Measurements from ENCODE around the gene SP140L. TPM values are rescaled to one million over a fixed set of nuclear protein-coding genes. Genes with fewer than 3 reads are reported as not detected.
"Not testable (repeated sequence)": the region's sequence is repeated elsewhere in the genome, so short reads cannot be mapped to it uniquely, and the experiment has no call there.

Gene SP140L
- total RNA-seq, 4 donors from 2014 or later = 4.4 to 8.3 (median 6.8) TPM

DNA sequence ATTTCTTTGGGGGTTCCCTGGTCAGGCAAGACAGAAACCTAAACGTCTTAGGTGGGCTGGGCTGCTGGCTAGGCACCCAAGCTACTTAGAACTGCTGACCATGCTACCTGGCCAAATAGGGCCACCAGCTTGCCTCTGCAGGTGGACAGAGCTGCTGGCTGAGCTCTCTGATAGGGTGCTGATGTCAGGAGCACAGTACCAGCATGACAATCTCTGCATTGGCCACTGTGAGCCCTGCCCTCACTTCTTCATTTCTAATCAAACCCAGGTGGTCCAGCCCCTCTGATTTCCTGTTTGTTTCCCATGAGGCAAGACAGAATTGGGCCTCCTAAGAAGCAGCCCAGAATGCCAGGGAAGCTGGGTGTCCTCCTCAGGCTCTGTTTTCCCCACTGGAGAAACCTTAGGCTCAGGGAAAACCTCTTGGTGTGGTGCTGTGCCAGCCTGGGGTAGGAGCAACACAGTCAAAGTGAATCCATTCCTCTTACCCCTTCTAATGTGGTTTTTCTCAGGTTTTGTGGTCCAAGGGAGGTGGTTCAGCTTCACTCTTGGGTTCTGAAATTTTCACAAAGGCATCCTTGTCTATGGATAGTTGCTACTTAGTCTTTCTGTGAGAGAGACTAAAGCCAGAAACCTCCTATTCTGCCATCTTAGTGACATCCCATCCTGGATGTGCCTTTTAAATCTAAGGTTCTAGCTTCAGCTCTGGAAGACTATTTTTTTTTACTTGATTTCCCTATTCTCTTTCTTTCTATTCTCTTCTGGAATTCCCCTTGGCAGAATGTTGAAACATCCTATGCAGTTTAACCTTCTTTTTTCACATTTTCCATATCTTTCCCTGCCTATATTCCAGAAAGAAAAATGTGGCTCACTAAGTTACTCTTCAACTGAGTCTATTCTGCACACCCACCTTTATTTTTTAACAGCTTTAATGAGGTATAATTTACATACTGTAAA, 104.2 kb downstream of the SP140L start:
- Histone ChIP-seq H3K27me3 (no peaks in the 10 kb centered on the region), H3K4me1 (peaks cover 0 to 23% (median 6%) of the 10 kb centered on the region in 4 donors), H3K27ac (replicated peaks in 1 of 4) (no peak overlapping the region), H3K36me3 (peaks cover 0 to 32% (median 10%) of the 10 kb centered on the region in 4 donors), H3K9me3 (peaks cover 0 to 16% (median 8%) of the 10 kb centered on the region in 4 donors), H3K4me3 (no peak overlapping the region)
- TF ChIP-seq, protein P1, sequence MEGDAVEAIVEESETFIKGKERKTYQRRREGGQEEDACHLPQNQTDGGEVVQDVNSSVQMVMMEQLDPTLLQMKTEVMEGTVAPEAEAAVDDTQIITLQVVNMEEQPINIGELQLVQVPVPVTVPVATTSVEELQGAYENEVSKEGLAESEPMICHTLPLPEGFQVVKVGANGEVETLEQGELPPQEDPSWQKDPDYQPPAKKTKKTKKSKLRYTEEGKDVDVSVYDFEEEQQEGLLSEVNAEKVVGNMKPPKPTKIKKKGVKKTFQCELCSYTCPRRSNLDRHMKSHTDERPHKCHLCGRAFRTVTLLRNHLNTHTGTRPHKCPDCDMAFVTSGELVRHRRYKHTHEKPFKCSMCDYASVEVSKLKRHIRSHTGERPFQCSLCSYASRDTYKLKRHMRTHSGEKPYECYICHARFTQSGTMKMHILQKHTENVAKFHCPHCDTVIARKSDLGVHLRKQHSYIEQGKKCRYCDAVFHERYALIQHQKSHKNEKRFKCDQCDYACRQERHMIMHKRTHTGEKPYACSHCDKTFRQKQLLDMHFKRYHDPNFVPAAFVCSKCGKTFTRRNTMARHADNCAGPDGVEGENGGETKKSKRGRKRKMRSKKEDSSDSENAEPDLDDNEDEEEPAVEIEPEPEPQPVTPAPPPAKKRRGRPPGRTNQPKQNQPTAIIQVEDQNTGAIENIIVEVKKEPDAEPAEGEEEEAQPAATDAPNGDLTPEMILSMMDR (IDR thresholded peaks at IDR 0.05) = no peak
- TF ChIP-seq EP300 (IDR thresholded peaks at IDR 0.05) (no peak), POLR2A (IDR thresholded peaks at IDR 0.05; ENCODE audit: low read depth) (no peak), POLR2AphosphoS5 (IDR thresholded peaks at IDR 0.05) (no peak)
- intact Hi-C loops (cut with DNase I) = no loop called here
- WGBS = 80% methylated on average over 1 of the region's 1 CpG
- DNase-seq (ENCODE audit: extremely low spot score) = no peak

DNA sequence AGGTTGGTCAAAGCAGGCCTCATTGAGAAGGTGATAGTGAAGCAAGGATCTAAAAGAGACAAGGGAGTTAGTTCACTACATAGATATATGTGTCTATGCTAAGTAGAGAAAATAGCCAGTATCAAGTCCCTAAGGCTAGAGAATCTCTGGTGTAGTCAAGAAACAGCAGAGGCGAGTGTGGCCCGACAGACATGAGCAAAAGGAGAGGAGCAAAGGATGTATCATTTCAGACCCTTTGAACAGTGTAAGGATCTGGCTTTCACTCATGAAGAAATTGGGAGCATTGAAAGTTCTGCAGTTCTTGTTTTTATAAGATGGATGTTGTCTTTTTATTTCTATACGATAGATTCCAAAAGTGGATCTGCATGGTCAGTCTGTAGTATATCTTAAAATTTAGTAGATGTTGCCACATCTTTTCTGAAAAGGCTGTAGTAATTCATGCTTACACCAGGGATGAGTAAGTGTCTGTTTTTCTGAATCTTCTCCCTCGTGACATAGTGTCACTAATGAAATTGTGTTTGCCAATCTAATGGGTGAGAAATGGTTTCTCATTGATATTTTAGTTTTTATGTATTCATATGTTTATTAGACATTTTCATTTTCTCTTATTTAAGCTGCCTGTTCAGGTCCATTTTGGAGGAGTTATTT, 107.8 kb downstream of the SP140L start:
- Histone ChIP-seq H3K4me3 (no peak overlapping the region), H3K9me3 (peaks cover 0 to 12% (median 0%) of the 10 kb centered on the region in 4 donors), H3K36me3 (peaks cover 0 to 16% (median 7%) of the 10 kb centered on the region in 4 donors), H3K4me1 (peaks cover 3 to 26% (median 10%) of the 10 kb centered on the region in 4 donors), H3K27ac (replicated peaks in 1 of 4) (no peak overlapping the region), H3K27me3 (no peaks in the 10 kb centered on the region)
- TF ChIP-seq, protein P1 (IDR thresholded peaks at IDR 0.05) = no peak
- no peak for TF ChIP-seq POLR2AphosphoS5 (IDR thresholded peaks at IDR 0.05)
- TF ChIP-seq POLR2A (IDR thresholded peaks at IDR 0.05; ENCODE audit: low read depth) = no peak
- TF ChIP-seq EP300 (IDR thresholded peaks at IDR 0.05) = no peak
- no peak for DNase-seq (ENCODE audit: extremely low spot score)
- WGBS = 75% methylated on average over 4 of the region's 4 CpGs
- intact Hi-C loops (cut with DNase I) = no loop called here

DNA sequence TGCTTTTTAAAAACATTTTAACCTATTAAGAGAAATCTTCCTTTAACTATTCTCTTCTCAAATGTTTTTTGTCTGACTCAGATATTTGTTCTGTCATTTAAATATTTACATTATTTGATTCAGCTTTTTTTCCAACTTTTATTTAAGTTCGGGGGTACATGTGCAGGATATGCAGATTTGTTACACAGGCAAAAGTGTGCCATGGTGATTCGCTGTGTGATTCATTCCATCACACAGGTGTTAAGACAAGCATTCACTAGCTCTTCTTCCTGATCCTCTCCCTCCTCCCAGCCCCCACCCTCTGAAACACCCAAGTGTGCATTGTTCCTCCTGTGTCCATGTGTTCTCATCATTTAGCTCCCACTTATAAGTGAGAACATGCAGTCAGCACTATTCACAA, 108.4 kb downstream of the SP140L start:
- H3K4me3 ChIP-seq = no peak overlapping the region
- TF ChIP-seq, protein P1 (IDR thresholded peaks at IDR 0.05) = no peak
- TF ChIP-seq EP300 (IDR thresholded peaks at IDR 0.05) = no peak
- no peak for TF ChIP-seq POLR2A (IDR thresholded peaks at IDR 0.05; ENCODE audit: low read depth)
- TF ChIP-seq POLR2AphosphoS5 (IDR thresholded peaks at IDR 0.05) = no peak
- peaks cover 0 to 12% (median 0%) of the 10 kb centered on the region in 4 donors for H3K9me3 ChIP-seq
- intact Hi-C loops (cut with DNase I) = no loop called here
- no peak for DNase-seq (ENCODE audit: extremely low spot score)
- WGBS = 85% methylated on average over 2 of the region's 2 CpGs
- peaks cover 0 to 16% (median 7%) of the 10 kb centered on the region in 4 donors for H3K36me3 ChIP-seq
- no peaks in the 10 kb centered on the region for H3K27me3 ChIP-seq
- peaks cover 3 to 29% (median 10%) of the 10 kb centered on the region in 4 donors for H3K4me1 ChIP-seq
- no peak overlapping the region for H3K27ac ChIP-seq (replicated peaks in 1 of 4)

- H3K27ac ChIP-seq (replicated peaks in 1 of 4); DNase-seq (ENCODE audit: extremely low spot score): not testable (repeated sequence)
These were observed 112.1 kb downstream of the SP140L start for GRCh38 chr2:230439121-230439520.

DNA sequence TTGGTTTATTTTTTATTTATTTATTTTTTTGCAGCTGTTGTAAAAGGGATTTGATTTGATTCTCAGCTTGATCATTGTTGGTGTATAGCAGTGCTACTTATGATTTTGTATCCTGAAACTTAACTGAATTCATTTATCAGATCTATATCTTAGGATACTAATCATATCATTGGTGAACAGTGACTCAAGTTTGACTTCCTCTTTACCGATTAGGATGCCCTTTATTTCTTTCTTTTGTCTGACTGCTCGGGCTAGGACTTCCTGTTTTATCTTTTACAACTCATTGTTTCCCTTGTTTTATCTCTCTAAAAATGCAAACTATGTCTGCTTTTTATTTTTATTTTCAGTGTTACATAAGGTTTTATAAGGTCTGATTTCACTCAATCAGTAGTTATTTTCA, 112.6 kb downstream of the SP140L start:
- no peak overlapping the region for H3K27ac ChIP-seq (replicated peaks in 1 of 4)

More at GRCh38 chr2:230439121-230439520, 112.1 kb downstream of the SP140L start:
- H3K27me3 ChIP-seq; H3K4me3 ChIP-seq; intact Hi-C loops (cut with DNase I): not testable (repeated sequence)
- Histone ChIP-seq H3K9me3 (peaks cover 0 to 10% (median 0%) of the 10 kb centered on the region in 4 donors), H3K4me1 (peaks cover 7 to 29% (median 19%) of the 10 kb centered on the region in 4 donors), H3K36me3 (peaks cover 0 to 26% (median 15%) of the 10 kb centered on the region in 4 donors)

More for the DNA sequence above, 112.6 kb downstream of the SP140L start:
- DNase-seq (ENCODE audit: extremely low spot score) = no peak
- Histone ChIP-seq H3K4me3 (no peak overlapping the region), H3K9me3 (peaks cover 0 to 10% (median 0%) of the 10 kb centered on the region in 4 donors), H3K36me3 (peaks cover 4 to 31% (median 20%) of the 10 kb centered on the region in 4 donors), H3K4me1 (peaks cover 7 to 27% (median 19%) of the 10 kb centered on the region in 4 donors), H3K27me3 (no peaks in the 10 kb centered on the region)
- 51% methylated on average over 2 of the region's 2 CpGs for WGBS
- TF ChIP-seq POLR2AphosphoS5 (IDR thresholded peaks at IDR 0.05) (no peak), EP300 (IDR thresholded peaks at IDR 0.05) (no peak), POLR2A (IDR thresholded peaks at IDR 0.05; ENCODE audit: low read depth) (no peak)
- TF ChIP-seq, protein P1 (IDR thresholded peaks at IDR 0.05) = no peak
- intact Hi-C loops (cut with DNase I) = no loop called here

Measured in esophagus muscularis mucosa (tissue), 4 donors.